Stomach (tissue), 4 donors: Measurements from ENCODE around the gene AKAP12.

Experiments used
- POLR2A ChIP-seq, 4 donors: fragments of 450-650 bp; IDR thresholded peaks; one replicate each; pipeline ENCODE4 v1.6.1; 2016; ENCODE audit warnings: antibody characterized with exemption in 4 of 4, control low read depth in 2 of 4, mild to moderate bottlenecking in 1 of 4, moderate library complexity in 1 of 4
- TF ChIP-seq, protein P1 (sequence below), 7 experiments: fragments of 450-650 bp in 4 of 7; fragments of 200-600 bp in 3 of 7; sonication (generic) in 3 of 7; IDR thresholded peaks; one replicate each; pipeline ENCODE4 v1.5.1; 2016 to 2019; ENCODE audit warnings: antibody characterized with exemption in 7 of 7, control low read depth in 2 of 7, mild to moderate bottlenecking in 1 of 7

DNA sequence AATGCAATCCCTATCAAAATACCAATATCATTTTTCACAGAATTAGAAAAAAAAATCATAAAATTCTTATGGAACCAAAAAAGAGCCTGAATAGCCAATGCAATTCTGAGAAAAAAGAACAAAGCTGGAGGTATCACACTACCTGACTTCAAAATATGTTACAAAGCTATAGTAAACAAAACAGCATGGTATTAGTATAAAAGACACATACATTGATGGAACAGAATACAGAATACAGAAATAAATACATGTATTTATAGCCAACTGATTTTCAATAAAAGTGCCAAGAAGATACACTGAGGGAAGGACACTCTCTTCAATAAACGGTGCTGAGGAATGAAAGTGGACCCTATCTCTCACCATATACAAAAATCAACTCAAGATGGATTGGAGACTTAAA is 28.7 kb upstream of the AKAP12 start:
- no peak for TF ChIP-seq POLR2A (IDR thresholded peaks at IDR 0.05)
- TF ChIP-seq, protein P1, sequence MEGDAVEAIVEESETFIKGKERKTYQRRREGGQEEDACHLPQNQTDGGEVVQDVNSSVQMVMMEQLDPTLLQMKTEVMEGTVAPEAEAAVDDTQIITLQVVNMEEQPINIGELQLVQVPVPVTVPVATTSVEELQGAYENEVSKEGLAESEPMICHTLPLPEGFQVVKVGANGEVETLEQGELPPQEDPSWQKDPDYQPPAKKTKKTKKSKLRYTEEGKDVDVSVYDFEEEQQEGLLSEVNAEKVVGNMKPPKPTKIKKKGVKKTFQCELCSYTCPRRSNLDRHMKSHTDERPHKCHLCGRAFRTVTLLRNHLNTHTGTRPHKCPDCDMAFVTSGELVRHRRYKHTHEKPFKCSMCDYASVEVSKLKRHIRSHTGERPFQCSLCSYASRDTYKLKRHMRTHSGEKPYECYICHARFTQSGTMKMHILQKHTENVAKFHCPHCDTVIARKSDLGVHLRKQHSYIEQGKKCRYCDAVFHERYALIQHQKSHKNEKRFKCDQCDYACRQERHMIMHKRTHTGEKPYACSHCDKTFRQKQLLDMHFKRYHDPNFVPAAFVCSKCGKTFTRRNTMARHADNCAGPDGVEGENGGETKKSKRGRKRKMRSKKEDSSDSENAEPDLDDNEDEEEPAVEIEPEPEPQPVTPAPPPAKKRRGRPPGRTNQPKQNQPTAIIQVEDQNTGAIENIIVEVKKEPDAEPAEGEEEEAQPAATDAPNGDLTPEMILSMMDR (IDR thresholded peaks at IDR 0.05) = no peak
